Effector CD8-positive, alpha-beta T cell (primary cell): ENCODE data around the gene ADAMTS2.

Experiments
- DNase-seq: peaks from one replicate; lab custom pipeline; 2025; lab: John Stamatoyannopoulos, UW

Gene ADAMTS2

DNA sequence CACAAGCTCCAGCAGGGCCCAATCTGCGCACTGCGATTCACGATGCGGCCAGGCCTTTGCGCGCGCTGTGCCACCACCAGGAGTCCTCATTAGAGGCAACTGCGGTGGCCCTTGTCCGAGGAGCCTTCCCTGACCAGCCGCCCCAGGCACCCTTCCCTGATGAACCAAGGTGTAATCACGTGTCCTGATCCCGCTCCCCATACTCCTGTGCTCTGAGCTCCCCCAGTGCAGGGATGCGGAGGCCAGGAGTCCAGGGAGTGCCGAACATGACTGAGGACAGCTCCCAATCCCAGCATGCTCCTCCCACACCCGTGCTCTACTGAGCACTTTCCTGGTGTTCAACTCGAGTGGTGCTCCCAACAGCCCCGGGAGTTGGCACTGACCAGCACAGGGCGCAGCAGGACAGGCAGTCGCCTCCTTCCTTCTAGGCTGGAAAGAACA lies 150.3 kb downstream of the ADAMTS2 start:
- no peak for DNase-seq

DNA sequence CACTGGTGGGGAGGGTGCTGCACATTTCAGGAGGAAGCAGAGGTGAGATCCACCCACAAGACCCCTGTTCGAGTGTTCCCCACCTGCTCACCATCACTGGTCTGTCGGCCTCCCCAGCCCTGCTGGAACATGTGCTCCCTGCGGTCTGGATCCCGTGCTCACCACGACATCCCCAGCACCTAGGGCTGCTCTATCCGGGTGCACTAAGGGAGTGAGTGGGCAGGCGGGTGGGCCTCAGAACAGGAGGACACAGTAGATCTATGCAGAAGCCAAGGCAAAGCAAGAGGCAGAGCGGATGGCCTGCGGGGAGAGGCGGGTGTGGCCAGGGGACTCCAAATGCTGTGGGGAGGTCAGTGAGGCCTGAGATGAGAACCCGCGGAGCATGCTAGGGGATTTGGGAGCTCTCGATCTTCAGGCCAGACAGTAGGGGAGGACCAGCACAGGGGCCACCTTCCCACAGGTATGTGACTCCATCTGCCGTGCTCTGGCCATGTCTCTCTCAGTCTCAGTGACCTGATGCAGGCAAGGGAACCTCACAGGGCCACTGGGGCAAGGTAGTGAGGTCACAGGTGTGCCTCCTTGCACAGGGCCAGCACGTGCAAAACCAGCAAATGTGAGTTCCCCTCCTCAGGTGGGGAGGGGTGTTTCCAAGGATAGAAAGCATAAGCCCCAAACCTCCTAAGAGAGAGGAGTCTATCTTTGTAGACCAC lies 150.9 kb downstream of the ADAMTS2 start:
- DNase-seq, result no peak

DNA sequence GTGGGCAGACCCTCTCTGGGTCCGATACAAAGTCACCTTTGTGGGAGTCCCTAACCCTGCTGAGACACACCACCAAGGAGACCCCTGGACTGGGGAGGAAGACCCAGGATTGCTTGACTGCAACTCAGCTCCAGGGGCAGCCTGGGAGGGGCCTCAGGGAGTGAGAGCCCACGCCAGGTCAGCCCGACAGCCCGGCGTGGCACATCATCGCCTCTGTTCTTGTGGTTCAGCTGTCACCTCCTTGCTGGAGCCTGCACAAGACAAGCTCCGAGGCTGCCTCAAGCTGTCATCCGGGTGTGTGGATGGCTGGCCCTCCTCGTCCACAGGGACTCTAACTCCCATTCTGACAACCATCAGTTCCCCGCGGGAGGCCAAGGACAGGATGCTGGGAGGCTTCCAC lies 151.5 kb downstream of the ADAMTS2 start:
- no peak for DNase-seq

DNA sequence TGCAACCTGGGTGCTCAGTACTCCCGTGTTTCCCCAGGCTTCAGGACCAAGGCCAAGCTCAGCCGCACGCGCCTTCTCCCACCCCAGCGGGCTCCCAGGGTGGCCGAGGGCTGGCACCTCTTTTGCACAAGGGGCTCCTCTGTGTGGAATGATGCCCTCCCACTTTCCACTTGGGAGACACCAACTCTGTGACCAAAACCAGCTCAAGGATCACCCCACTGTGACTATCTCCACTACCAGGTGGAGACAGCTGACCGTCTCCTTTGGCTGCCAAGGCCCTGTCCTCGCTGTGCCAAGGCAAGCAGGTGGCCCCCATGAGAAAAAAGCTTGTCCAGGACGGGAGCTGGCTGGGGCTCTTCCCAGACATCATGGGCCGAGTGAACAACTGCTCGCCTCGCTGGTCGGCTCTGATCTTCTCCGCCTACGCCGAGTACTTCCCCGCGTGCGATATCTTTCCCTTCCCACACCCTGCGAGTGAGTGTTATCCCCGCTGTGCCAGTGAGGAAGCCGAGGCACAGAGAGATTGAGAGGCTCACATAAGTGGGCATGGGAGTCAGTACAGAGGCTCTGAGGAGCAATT lies 152.3 kb downstream of the ADAMTS2 start:
- DNase-seq, result no peak

DNA sequence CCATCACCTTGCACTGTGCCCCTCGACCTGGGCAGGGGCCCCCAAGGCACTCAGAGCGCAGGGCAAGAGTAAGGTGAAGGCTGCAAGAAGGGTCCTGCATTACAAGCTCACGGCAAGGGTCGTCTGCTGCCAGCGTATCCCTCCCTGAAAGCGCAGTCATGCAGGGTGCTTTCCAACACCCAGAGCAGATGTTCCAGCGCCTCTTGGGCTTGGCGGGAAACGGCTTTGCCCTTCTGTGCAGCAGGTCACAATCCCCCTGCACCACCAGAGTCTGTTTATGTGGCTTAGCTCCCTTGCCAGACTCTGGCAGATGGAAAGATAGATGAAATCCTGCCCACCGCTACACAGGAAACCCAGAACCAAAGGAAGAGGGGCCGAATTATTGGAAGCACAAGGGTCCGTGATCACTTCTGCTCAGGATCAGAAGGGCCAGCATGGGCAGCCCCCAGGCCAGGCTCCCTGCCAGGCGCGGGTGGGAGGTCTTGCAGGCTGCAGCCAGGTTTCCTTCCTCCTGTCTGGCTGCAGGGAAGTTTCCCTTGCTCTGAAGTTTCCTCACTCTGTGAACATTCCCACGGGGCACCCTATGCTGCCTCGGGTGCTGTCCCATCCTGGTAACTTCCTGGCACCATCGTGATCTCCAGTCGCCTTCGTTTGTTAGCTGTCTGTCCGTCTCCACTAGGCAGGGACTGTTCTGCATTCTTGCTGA lies 152.9 kb downstream of the ADAMTS2 start:
- DNase-seq, result no peak

DNA sequence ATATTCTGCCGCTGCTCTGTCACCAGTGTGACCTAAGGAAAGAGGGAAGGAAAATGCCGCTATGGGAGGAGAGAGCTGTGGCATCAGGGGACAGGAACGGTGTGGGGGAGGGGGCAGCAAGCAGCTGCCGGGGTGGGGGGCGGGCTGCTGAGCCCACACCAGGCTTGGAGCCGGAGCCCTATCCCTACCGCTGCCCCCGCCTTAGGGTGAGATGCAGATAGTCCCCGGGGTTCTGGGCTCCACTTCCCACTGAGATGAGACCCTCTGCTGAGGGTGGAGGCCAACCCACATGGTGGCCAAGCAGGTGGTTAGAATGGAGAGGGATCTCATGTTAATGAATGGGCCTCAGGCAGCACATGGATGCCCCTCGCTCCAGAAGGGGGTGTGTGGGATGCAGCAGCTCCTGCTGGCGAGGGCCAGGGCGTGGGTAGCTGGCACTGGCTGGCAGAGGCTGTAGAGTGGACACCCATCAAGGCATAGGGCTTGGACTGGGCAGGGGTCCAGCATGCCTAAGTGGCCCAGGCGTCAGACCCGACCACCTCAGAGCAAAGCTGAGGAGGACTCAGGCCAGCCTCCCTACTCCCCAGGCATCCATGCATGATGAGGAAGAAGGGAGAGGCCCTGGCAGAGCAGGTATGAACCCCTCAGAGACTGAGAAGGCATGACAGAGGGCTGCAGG lies 153.6 kb downstream of the ADAMTS2 start:
- DNase-seq, result no peak

DNA sequence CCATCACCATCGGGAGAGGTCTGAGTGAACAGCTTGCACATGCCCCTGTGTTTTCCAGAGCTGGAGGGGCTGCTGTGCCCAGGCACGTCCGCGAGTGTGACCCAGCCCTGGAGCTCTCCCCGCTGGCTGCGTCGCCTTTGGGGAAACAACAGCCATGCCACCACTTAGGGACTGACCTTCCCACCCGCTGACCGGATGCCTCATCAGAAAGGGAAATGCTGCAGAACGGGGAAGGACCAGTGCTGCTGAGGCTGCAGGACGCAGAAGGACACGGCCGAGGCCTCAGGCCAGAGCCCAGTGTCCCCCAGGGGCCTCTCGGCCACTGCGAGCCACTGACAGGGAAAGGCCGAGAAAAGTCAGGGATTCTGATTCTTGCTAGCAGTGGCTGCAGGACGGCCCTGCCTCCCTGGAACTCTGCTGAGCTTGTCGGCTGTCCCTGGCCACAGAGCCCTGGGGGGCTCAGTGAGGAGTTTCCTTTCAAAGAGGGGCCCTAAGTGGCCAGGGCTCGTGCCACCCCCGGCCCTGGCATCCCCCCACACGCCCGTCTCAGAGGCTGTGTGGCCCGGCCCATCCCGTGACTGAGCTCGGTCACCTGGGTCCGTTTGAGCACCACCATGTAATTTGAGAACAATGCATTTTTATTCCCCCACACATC lies 154.3 kb downstream of the ADAMTS2 start:
- no peak for DNase-seq

DNA sequence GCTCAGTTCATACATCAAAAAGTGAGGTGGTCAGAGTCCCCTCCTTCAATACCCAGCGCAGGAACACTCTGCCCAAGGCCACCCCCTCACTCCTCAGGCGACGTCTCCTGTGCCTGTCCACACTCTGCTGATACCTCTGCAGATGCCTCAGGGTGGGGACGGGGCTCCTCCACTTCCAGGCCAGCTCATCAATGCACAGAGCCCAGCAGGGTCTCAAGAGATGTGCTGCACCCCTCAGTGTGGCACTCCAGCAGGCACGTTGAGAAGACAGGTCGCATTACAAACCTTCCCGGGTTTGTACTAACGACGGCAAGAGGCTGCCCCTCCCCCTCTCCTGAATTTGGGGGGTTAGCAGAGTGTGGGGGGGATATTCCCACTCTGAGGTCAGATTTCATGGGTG lies 156.6 kb downstream of the ADAMTS2 start:
- DNase-seq, result no peak

DNA sequence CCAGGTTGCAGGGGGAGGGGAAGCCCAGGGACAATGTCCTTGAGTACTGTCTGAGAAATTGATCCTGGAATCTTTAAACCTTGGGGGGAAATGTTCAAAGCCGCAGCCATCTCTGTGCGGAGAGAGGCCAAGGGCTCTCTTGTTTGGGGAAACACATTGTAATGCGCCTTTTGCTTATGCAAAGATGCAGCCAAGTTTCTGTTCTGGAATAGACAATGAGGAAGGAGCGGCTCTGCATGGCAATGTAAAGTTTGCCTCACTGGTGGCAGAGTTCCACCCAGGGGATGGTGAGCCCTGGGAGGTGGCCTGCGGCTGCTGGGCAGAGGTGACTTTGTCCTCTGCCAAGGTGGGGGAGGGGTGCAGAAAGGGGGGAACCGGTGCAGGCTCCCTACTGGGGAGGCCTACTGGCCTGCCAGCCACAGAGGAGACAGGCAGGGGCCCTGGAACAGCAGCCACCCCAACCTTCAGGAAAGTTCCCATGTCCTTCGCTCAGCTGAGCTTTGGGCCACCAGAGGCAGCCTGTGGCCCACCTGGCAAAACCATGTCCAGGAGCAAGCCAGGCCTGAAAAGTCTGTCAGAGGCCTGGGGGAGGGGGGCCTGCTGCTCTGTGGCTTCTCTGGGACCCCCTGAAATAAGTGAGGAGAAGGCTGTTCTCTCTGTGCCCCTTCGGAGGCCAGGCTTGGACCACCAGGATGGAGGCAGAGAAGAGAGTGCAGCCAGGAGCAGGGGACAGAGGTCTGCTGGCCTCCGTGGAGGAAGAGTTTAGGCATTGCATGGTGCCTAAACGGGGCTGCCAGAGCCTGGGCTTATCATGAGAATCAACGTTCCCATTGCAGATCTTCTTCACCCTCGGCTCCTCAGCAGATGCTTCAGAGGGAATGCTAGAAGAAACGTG lies 157.3 kb downstream of the ADAMTS2 start:
- DNase-seq, result no peak

DNA sequence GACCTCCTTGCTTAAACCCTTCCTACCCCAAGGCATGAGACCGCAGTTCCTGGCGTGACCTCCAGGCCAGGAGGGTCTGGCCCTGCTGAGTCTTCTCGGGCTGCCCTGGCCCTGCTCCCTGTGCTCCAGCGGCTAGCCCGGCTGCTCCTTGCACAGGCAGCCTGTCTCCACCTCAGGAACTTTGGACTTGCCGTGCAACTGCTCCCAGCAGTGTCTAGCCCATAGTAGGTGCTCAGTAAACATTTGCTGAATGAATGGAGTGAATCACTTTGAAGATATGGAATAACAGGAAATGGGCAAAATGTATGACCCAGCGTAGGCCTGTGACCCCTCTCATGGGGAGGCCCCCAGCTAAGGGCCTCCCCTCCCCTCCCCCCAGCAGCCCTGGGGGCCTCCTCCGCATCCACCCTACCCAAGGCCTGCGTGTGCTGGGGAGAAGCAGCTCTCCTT lies 158.0 kb downstream of the ADAMTS2 start:
- DNase-seq, result no peak

DNA sequence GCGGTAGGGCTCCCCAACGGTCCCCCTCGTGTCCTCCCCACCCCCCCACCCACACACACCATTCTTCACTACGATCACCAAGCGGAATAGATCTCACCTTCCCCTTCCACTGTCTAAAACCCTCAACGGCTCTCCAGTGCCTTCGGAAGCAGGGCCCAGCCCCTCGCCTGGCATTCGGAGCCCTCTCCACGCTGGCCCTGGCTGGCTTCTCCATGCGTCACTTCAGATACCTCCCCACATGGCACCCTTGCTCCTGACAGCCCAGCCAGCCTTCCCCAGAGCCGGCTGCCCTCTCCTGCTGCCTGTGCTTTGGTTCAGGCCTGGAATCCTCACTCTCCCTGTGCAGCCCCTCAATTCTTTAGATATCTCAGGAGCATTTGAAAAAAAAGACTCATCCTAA lies 158.5 kb downstream of the ADAMTS2 start:
- DNase-seq, result no peak

DNA sequence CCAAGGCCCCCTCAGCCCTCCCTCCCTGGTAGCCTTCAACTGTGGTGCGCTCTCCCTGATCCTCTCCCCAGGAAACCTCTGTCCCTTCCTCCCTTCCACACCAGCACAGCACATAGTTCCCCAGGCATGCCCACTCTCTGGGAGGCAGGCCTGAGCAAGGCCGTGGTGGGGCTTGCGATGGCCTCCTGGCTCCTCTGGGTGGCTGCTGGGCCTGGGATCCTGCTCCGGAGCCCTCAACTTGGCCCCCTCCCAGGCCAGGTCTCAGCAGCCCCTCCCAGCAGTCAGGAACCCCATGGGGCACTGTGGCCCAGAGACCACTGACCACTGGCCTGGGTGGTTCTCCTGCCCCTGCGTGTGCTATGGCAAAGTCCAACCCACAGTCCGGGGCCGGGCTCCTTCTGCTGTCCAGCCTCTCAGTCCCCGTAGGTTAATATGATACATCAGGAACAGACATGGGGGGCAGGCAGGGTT lies 159.3 kb downstream of the ADAMTS2 start:
- no peak for DNase-seq

DNA sequence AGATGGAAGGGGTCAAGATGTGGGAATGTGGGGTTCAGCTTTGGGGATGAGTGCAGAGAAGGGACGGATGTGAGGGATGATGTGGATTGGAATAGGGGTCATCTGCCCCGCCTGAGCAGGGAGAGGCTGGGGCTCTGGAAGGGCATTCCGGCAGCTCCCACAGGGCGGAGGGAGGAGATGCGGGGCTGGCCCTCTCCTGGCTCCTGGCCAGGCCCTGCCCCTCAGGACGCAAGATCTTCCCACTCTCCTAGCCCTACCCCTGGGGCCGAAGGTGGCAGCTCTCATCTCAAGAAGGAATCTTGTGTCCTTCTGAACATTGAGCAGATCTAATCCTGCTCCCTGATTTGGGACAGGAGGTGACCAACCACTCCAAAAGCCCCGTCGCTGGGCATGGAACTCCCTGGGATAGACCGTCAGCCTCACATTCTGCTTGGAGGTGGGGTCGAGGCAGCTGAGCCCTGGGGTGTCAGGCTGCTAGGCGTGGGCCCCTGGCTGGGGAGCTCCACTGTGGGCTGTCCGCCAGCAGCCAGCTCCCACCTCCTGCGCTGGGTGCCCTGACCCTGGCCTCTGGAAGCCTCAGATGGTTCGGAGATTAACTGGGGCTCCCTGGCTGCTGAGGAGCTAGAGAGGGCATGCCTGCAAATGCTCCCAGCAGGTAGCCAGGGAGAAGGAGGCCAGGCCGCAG lies 159.9 kb downstream of the ADAMTS2 start:
- DNase-seq, result no peak

DNA sequence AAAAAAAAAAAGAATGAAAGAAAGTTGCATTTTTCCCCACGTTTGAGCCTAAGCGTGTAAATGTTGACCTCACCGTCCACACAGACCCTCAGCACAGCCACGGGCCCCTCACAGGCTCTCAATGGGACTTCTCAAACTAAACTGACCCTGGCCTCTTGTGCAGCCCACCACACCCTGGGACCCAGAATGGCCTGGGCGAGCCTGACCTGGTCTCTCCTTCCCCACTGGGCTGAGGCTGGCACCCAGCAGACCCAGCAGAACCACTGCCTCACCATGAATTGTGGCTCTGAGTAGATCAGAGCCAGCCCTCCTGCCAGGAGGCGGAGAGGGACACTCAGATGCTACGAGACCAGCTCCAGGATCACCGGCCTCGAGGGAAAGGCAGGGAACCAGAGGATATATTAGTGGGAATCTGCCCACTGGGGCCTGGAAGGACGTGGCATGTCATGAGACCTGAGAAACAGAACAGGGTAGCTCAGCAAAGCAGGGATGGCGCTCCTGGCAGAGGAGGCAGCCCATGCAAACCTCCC lies 160.7 kb downstream of the ADAMTS2 start:
- no peak for DNase-seq

DNA sequence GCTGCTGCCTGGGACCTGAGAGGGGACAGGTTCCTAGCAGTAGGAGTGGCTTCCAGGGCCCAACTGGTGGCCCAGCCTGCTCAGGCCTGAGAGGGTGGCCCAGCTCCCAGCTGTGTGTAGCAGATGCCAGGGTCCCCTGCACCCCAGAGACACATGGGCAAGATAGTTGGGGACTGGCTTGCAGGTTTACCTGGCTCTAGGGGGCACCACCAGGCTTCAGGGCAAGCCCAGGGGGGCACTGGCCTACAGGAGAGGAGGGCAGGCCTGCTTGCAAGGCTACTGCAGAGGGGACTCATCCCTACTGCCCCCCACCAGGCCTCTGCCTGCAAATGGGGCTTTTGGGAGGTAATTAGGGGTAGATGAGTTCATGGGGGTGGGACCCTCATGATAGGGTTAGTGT lies 161.8 kb downstream of the ADAMTS2 start:
- no peak for DNase-seq

DNA sequence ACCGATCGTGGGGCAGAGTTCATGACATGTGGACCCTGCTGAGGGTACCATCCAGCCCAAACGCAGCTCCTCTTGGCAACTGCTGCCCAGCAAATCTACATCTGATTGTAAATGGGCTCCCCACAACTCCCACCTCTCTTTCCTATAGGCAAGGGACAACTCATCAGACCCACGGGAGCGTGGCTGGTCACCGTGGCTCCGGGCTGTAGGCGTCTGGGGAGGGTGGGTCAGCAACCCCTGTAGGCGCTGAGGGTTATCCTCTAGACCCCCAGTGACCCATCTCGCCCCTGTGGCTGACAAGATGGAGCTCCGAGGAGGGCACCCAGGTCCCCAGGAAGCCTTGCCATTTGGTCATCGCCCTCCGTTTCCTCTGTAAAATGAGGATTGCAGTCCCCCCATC lies 162.7 kb downstream of the ADAMTS2 start:
- no peak for DNase-seq

DNA sequence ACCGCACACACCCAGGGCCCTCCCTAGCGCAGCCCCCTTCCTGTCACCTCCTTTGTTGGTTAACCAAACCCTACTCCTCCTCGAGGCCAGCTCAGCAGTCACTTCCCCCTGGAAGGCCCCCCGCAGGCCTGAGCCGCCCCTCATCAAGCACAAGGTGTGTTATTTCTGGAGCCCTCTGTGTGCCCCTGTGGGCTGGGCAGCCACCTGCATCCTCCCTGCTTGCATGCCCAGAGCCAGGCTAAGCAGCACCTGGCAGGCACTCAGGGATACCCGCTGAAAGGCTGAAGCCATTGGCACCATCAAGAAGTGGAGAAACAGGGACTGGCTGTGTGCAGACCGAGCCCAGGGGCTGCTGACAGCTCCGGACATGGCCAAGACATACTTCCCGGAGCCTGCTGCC lies 163.3 kb downstream of the ADAMTS2 start:
- no peak for DNase-seq

DNA sequence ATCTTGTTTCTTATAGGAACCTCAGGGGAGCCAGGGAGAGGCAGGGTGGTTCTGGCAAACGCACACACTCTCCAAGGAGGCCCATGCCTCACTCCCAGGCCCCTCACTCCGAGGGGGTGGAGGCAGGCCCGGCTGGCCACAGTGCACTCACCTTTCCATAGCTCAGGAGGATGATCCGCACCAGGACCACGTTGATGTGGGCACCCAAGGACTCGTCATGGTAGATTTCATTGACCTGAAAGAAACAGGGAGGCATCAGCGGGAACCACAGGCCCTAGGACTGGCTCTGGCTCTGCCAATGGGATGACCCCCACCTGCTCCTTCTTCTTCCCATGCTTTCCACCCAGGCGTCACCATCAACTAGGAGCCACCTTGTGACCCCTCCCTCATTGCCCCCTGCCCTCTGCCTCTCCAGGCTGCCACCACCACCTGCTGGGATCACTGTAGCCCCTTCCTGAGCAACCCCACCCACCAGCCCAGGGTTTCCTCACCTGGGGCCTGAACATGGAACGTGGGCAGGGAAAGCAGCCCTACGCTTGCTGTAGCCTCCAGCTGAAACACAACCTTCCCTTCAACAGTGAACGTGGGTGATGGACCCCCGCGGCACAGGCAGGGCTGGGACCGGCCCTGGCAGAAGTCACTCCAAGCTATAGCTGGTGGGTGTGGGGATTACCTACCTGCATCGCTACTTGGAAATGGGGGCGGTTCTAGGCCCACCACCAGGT lies 164.2 kb downstream of the ADAMTS2 start:
- DNase-seq, result no peak

DNA sequence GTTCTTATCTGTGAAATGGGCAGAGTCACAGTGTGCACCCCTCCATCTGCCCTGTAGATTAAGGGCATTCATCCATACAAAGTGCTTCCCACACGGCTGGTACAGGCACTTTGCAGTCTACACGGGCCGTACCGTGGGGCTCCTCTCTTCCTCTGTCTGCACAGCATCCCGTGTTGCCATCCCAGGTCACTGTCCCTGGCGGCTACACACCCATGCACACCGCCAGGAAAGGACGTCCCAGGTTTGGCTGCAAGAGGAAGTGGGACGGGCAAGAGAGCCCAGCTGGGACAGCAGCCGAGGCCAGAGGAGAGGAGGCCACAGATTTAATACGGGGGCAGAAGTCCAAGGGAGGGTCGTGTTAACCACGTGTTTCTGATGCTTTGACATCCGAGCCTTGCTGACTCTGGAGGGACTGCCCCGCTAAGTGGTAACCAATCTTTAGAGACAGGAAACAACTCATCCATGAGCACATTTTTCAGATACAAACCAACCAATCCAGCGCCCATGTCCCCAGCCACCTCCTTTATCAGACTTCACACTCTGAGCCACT lies 165.1 kb downstream of the ADAMTS2 start:
- DNase-seq, result no peak
